RWPE2 (cell line): ENCODE data around the gene NPLOC4.

ENCODE experiments used
- ATAC-seq: fragments of 200-7000 bp; cut with Tn5 transposase; 3 replicates; pipeline ENCODE4 v1.9.1; 2021; ENCODE audit warnings: low read depth
- DNase-seq: peaks from one replicate; pipeline ENCODE4 v3.0.0-alpha.2; 2020; ENCODE audit warnings: low spot score
- H3K27ac ChIP-seq: fragments of 450-650 bp; 2 replicates; pipeline ENCODE4 v1.5.1; 2017; ENCODE audit warnings: mild to moderate bottlenecking; ENCODE audit not compliant: poor library complexity, severe bottlenecking
- H3K27me3 ChIP-seq: fragments of 250-450 bp; sonication (Bioruptor Pico); 2 replicates; pipeline ENCODE4 v1.5.1; 2021; ENCODE audit warnings: mild to moderate bottlenecking, moderate library complexity; ENCODE audit not compliant: insufficient read depth, poor library complexity, severe bottlenecking
- H3K36me3 ChIP-seq: fragments of 250-450 bp; sonication (Bioruptor Pico); 2 replicates; pipeline ENCODE4 v1.5.1; 2020; ENCODE audit warnings: low read depth, mild to moderate bottlenecking, moderate library complexity
- H3K4me1 ChIP-seq: fragments of 250-450 bp; sonication (Bioruptor Pico); 2 replicates; pipeline ENCODE4 v1.5.1; 2021; ENCODE audit warnings: mild to moderate bottlenecking, moderate library complexity; ENCODE audit not compliant: insufficient read depth, poor library complexity, severe bottlenecking
- H3K4me3 ChIP-seq: fragments of 250-450 bp; sonication (Bioruptor Pico); 2 replicates; pipeline ENCODE4 v1.5.1; 2021; ENCODE audit warnings: mild to moderate bottlenecking, moderate library complexity; ENCODE audit not compliant: severe bottlenecking
- H3K9me3 ChIP-seq: fragments of 250-450 bp; sonication (Bioruptor Pico); 2 replicates; pipeline ENCODE4 v1.5.1; 2021; ENCODE audit warnings: mild to moderate bottlenecking, moderate library complexity; ENCODE audit not compliant: severe bottlenecking
- TF ChIP-seq, protein P1 (sequence below): fragments of 450-650 bp; IDR thresholded peaks from one replicate; pipeline ENCODE4 v1.5.1; 2017; ENCODE audit warnings: mild to moderate bottlenecking, moderate library complexity; ENCODE audit not compliant: poor library complexity, severe bottlenecking

The NPLOC4 gene

GRCh38 chr17:81514739-81515529, 122.0 kb downstream of the NPLOC4 start:
- no peaks in the 10 kb centered on the region for H3K9me3 ChIP-seq
- peaks cover 5% of the 10 kb centered on the region for H3K4me1 ChIP-seq
- peak overlapping the region; percentile 97 for H3K27ac ChIP-seq
- H3K36me3 ChIP-seq, result peaks cover 24% of the 10 kb centered on the region
- peak; percentile 16 for ATAC-seq
- DNase-seq, result peak; percentile 87
- no peaks in the 10 kb centered on the region for H3K27me3 ChIP-seq
- peak overlapping the region; percentile 66 for H3K4me3 ChIP-seq
- TF ChIP-seq, protein P1, sequence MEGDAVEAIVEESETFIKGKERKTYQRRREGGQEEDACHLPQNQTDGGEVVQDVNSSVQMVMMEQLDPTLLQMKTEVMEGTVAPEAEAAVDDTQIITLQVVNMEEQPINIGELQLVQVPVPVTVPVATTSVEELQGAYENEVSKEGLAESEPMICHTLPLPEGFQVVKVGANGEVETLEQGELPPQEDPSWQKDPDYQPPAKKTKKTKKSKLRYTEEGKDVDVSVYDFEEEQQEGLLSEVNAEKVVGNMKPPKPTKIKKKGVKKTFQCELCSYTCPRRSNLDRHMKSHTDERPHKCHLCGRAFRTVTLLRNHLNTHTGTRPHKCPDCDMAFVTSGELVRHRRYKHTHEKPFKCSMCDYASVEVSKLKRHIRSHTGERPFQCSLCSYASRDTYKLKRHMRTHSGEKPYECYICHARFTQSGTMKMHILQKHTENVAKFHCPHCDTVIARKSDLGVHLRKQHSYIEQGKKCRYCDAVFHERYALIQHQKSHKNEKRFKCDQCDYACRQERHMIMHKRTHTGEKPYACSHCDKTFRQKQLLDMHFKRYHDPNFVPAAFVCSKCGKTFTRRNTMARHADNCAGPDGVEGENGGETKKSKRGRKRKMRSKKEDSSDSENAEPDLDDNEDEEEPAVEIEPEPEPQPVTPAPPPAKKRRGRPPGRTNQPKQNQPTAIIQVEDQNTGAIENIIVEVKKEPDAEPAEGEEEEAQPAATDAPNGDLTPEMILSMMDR, result no peak

- TF ChIP-seq, protein P1, result no peak
- Histone ChIP-seq H3K4me1 (peaks cover 5% of the 10 kb centered on the region), H3K36me3 (peaks cover 29% of the 10 kb centered on the region), H3K27ac (peak overlapping the region; percentile 97), H3K27me3 (no peaks in the 10 kb centered on the region), H3K9me3 (no peaks in the 10 kb centered on the region), H3K4me3 (peak overlapping the region; percentile 66)
- DNase-seq (no peak), ATAC-seq (no peak; the same call in 2 of the 3 replicates)
Observed at GRCh38 chr17:81514489-81514738, 122.5 kb downstream of the NPLOC4 start.

- ATAC-seq, result peak; percentile 22
- H3K9me3 ChIP-seq, result no peaks in the 10 kb centered on the region
- peaks cover 34% of the 10 kb centered on the region for H3K36me3 ChIP-seq
- TF ChIP-seq, protein P1, result no peak
- peak overlapping the region; percentile 97 for H3K27ac ChIP-seq
- peak overlapping the region; percentile 66 for H3K4me3 ChIP-seq
- peak; percentile 84 for DNase-seq
- H3K4me1 ChIP-seq, result peaks cover 5% of the 10 kb centered on the region
- no peaks in the 10 kb centered on the region for H3K27me3 ChIP-seq
Observed at GRCh38 chr17:81513753-81514488, 123.0 kb downstream of the NPLOC4 start.

DNA sequence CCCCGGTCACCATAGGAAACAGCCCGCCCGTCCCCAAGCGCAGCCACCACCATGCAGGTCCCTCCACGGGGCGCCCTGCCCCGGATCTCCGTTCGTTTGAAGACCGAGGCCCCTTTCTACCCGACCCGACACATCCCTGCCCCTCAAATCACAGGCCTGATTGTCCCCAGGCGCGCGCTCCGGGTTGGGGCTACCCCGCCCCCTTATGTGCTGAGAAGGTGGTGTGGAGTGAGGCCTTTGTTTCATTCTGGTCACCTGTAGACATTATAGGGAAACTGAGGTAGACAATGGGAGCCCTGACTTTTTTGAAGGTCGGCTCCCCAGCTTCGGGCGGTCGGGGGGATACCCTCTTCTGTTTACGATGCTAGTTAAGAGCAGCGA, 123.5 kb downstream of the NPLOC4 start:
- no peaks in the 10 kb centered on the region for H3K27me3 ChIP-seq
- peaks cover 5% of the 10 kb centered on the region for H3K4me1 ChIP-seq
- peaks cover 36% of the 10 kb centered on the region for H3K36me3 ChIP-seq
- TF ChIP-seq, protein P1, result no peak
- H3K27ac ChIP-seq, result peak overlapping the region; percentile 97
- H3K9me3 ChIP-seq, result no peaks in the 10 kb centered on the region
- peak overlapping the region; percentile 66 for H3K4me3 ChIP-seq
- DNase-seq (no peak), ATAC-seq (peak; percentile 6; the same call in 2 of the 3 replicates)
